OCI-LY3 (cell line): ENCODE measurements around the gene HSBP1L1.

ENCODE experiments used
- EZH2phosphoT487 ChIP-seq: fragments of 200-600 bp; shearing (Covaris generic); IDR thresholded peaks from 2 replicates; pipeline ENCODE4 v1.6.1; 2018; ENCODE audit warnings: antibody characterized with exemption, mixed run types, low read depth
- TF ChIP-seq, protein P1 (sequence below): fragments of 200-600, 300-600 bp; sonication (generic); IDR thresholded peaks from 2 replicates; pipeline ENCODE4 v1.5.1; 2014; ENCODE audit warnings: antibody characterized with exemption, low read length, low read depth

DNA sequence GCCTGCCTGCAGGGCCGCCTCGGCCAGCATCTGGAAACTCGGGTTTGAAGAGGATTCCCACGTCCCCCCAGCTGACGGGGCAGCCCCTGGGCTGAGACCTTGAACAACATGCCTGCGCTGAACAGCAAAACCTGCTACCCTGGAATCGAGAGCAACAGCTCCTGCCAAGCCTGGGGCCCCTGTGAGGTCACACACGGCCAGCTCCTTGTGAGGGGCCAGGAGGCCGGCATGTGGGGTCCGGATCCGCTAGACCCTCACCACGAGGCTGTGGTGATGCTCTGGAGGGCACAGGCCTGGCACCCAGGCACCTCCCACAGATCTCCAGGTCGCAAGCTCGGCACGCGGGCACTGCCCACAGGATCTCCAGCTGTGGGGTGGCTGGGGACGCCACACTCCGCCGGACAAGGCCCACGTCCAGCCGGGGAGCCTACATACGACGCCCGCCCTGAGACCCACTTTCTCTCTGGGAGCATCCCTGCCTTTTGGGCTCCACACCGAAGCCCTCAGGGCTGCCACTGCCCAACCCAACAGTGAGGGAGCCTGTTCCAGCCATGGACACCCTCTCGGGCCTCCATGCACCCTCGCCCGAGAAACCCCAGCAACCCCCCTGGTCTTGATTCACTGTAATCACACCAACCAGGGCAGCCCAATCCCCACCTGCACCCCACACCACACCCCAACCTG lies 47.1 kb upstream of the HSBP1L1 start:
- TF ChIP-seq, protein P1, sequence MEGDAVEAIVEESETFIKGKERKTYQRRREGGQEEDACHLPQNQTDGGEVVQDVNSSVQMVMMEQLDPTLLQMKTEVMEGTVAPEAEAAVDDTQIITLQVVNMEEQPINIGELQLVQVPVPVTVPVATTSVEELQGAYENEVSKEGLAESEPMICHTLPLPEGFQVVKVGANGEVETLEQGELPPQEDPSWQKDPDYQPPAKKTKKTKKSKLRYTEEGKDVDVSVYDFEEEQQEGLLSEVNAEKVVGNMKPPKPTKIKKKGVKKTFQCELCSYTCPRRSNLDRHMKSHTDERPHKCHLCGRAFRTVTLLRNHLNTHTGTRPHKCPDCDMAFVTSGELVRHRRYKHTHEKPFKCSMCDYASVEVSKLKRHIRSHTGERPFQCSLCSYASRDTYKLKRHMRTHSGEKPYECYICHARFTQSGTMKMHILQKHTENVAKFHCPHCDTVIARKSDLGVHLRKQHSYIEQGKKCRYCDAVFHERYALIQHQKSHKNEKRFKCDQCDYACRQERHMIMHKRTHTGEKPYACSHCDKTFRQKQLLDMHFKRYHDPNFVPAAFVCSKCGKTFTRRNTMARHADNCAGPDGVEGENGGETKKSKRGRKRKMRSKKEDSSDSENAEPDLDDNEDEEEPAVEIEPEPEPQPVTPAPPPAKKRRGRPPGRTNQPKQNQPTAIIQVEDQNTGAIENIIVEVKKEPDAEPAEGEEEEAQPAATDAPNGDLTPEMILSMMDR: no peak
- TF ChIP-seq EZH2phosphoT487: no peak
